Measurements from ENCODE around the gene OR8S1. TPM values are rescaled to one million over a fixed set of nuclear protein-coding genes. Genes with fewer than 3 reads are reported as not detected.
"Not testable (repeated sequence)": the region's sequence is repeated elsewhere in the genome, so short reads cannot be mapped to it uniquely, and the experiment has no call there.

OR8S1 gene
- total RNA-seq, 1 donor from 2014 or later, result not detected

GRCh38 chr12:48527891-48528670 lies 2.6 kb downstream of the OR8S1 start:
- no peak overlapping the region for H3K27ac Mint-ChIP-seq
- peaks cover 6% of the 10 kb centered on the region for H3K4me1 Mint-ChIP-seq (ENCODE audit: low read depth)
- no peak overlapping the region for H3K4me3 Mint-ChIP-seq
- no peaks in the 10 kb centered on the region for H3K36me3 Mint-ChIP-seq (ENCODE audit: low read depth)
- DNase-seq (ENCODE audit: low spot score), result no peak
- H3K9me3 Mint-ChIP-seq, result no peaks in the 10 kb centered on the region
- peaks cover 2% of the 10 kb centered on the region for H3K27me3 Mint-ChIP-seq (ENCODE audit: insufficient read depth)
- intact Hi-C loops (cut with micrococcal nuclease), result no loop called here

- intact Hi-C loops (cut with micrococcal nuclease), result no loop called here
- no peak overlapping the region for H3K27ac Mint-ChIP-seq
- H3K4me1 Mint-ChIP-seq (ENCODE audit: low read depth), result peaks cover 6% of the 10 kb centered on the region
- H3K36me3 Mint-ChIP-seq (ENCODE audit: low read depth), result no peaks in the 10 kb centered on the region
- H3K4me3 Mint-ChIP-seq, result no peak overlapping the region
- no peaks in the 10 kb centered on the region for H3K9me3 Mint-ChIP-seq
- H3K27me3 Mint-ChIP-seq (ENCODE audit: insufficient read depth), result peaks cover 2% of the 10 kb centered on the region
- DNase-seq (ENCODE audit: low spot score), result no peak
Observed at GRCh38 chr12:48532601-48533000, 7.2 kb downstream of the OR8S1 start.

DNA sequence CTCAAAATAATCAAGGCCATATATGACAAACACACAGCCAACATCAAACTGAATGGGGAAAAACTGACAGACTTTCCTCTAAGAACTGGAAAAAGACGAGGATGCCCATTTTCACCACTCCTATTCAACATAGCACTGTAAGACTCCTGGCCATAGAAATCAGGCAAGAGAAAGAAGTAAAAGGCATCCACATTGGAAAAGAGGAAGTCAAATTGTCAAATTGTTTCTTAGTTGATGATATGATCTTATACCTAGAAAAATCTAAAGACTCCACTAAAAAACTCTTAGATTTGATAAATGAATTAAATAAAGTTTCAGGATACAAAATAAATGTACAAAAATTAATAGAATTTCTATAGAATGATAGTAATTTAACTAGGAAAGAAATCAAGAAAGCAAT lies 11.2 kb downstream of the OR8S1 start:
- Mint-ChIP-seq H3K9me3 (no peaks in the 10 kb centered on the region), H3K4me1 (ENCODE audit: low read depth) (peaks cover 11% of the 10 kb centered on the region), H3K27ac (no peak overlapping the region), H3K27me3 (ENCODE audit: insufficient read depth) (peaks cover 2% of the 10 kb centered on the region), H3K4me3 (no peak overlapping the region), H3K36me3 (ENCODE audit: low read depth) (no peaks in the 10 kb centered on the region)
- intact Hi-C loops (cut with micrococcal nuclease), result no loop called here
- DNase-seq (ENCODE audit: low spot score), result no peak

- Mint-ChIP-seq H3K9me3 (no peaks in the 10 kb centered on the region), H3K27ac (no peak overlapping the region)
- intact Hi-C loops (cut with micrococcal nuclease), result loop anchor here (1.0 kb wide), 2 partner anchors 76 to 253 kb away; no protein-coding TSS in a partner anchor
Observed at GRCh38 chr12:48542300-48542928, 17.0 kb downstream of the OR8S1 start.

GRCh38 chr12:48545833-48546469 lies 20.5 kb downstream of the OR8S1 start:
- H3K27ac Mint-ChIP-seq, result no peak overlapping the region
- intact Hi-C loops (cut with micrococcal nuclease), result no loop called here
- no peak overlapping the region for H3K4me3 Mint-ChIP-seq
- H3K27me3 Mint-ChIP-seq (ENCODE audit: insufficient read depth), result no peaks in the 10 kb centered on the region
- H3K4me1 Mint-ChIP-seq (ENCODE audit: low read depth), result no peaks in the 10 kb centered on the region
- no peaks in the 10 kb centered on the region for H3K36me3 Mint-ChIP-seq (ENCODE audit: low read depth)
- no peak for DNase-seq (ENCODE audit: low spot score)
- peaks cover 9% of the 10 kb centered on the region for H3K9me3 Mint-ChIP-seq

More at GRCh38 chr12:48542300-48542928, 17.0 kb downstream of the OR8S1 start:
- H3K4me1 Mint-ChIP-seq (ENCODE audit: low read depth), result peaks cover 5% of the 10 kb centered on the region
- no peaks in the 10 kb centered on the region for H3K36me3 Mint-ChIP-seq (ENCODE audit: low read depth)
- no peaks in the 10 kb centered on the region for H3K27me3 Mint-ChIP-seq (ENCODE audit: insufficient read depth)
- H3K4me3 Mint-ChIP-seq, result no peak overlapping the region
- DNase-seq (ENCODE audit: low spot score), result no peak

GRCh38 chr12:48547012-48547411 lies 21.6 kb downstream of the OR8S1 start:
- H3K9me3 Mint-ChIP-seq; H3K36me3 Mint-ChIP-seq (ENCODE audit: low read depth); DNase-seq (ENCODE audit: low spot score); H3K4me1 Mint-ChIP-seq (ENCODE audit: low read depth); H3K4me3 Mint-ChIP-seq; H3K27me3 Mint-ChIP-seq (ENCODE audit: insufficient read depth); H3K27ac Mint-ChIP-seq; intact Hi-C loops (cut with micrococcal nuclease): not testable (repeated sequence)

DNA sequence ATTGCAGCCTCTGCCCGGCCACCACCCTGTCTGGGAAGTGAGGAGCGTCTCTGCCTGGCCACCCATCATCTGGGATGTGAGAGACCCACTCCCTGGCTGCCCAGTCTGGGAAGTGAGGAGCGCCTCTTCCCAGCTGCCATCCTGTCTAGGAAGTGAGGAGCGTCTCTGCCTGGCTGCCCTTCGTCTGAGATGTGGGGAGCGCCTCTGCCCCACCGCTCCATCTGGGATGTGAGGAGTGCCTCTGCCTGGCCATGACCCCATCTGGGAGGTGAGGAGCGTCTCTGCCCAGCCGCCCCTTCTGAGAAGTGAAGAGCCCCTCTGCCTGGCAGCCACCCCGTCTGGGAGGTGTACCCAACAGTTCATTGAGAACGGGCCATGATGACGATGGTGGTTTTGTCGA lies 26.2 kb downstream of the OR8S1 start:
- H3K27me3 Mint-ChIP-seq (ENCODE audit: insufficient read depth); H3K36me3 Mint-ChIP-seq (ENCODE audit: low read depth); H3K4me3 Mint-ChIP-seq; H3K4me1 Mint-ChIP-seq (ENCODE audit: low read depth); intact Hi-C loops (cut with micrococcal nuclease); DNase-seq (ENCODE audit: low spot score); H3K27ac Mint-ChIP-seq: not testable (repeated sequence)
- H3K9me3 Mint-ChIP-seq, result peaks cover 12% of the 10 kb centered on the region

GRCh38 chr12:48553666-48554343 lies 28.4 kb downstream of the OR8S1 start:
- intact Hi-C loops (cut with micrococcal nuclease); H3K4me1 Mint-ChIP-seq (ENCODE audit: low read depth); H3K27me3 Mint-ChIP-seq (ENCODE audit: insufficient read depth); H3K9me3 Mint-ChIP-seq; H3K36me3 Mint-ChIP-seq (ENCODE audit: low read depth); DNase-seq (ENCODE audit: low spot score); H3K4me3 Mint-ChIP-seq; H3K27ac Mint-ChIP-seq: not testable (repeated sequence)

GRCh38 chr12:48556631-48557030 lies 31.2 kb downstream of the OR8S1 start:
- Mint-ChIP-seq H3K4me1 (ENCODE audit: low read depth) (no peaks in the 10 kb centered on the region), H3K27me3 (ENCODE audit: insufficient read depth) (peaks cover 2% of the 10 kb centered on the region), H3K36me3 (ENCODE audit: low read depth) (no peaks in the 10 kb centered on the region), H3K27ac (no peak overlapping the region), H3K4me3 (no peak overlapping the region), H3K9me3 (peaks cover 3% of the 10 kb centered on the region)
- intact Hi-C loops (cut with micrococcal nuclease), result no loop called here
- DNase-seq (ENCODE audit: low spot score), result no peak

- H3K36me3 Mint-ChIP-seq (ENCODE audit: low read depth), result no peaks in the 10 kb centered on the region
- H3K9me3 Mint-ChIP-seq, result peaks cover under 1% of the 10 kb centered on the region
- H3K4me1 Mint-ChIP-seq (ENCODE audit: low read depth), result no peaks in the 10 kb centered on the region
- no peak for DNase-seq (ENCODE audit: low spot score)
- no peak overlapping the region for H3K27ac Mint-ChIP-seq
- H3K4me3 Mint-ChIP-seq, result no peak overlapping the region
- intact Hi-C loops (cut with micrococcal nuclease), result no loop called here
- no peaks in the 10 kb centered on the region for H3K27me3 Mint-ChIP-seq (ENCODE audit: insufficient read depth)
Observed at GRCh38 chr12:48557919-48558318, 32.5 kb downstream of the OR8S1 start.

- H3K4me3 Mint-ChIP-seq, result no peak overlapping the region
- no peaks in the 10 kb centered on the region for H3K36me3 Mint-ChIP-seq (ENCODE audit: low read depth)
Observed at GRCh38 chr12:48567731-48568130, 42.3 kb downstream of the OR8S1 start.

GRCh38 chr12:48569946-48570345 lies 44.5 kb downstream of the OR8S1 start, which contains the start of gene LALBA:
LALBA (minus strand) TSS chr12:48570046; CDS start chr12:48570020, 26 bp downstream.
- Mint-ChIP-seq H3K36me3 (ENCODE audit: low read depth) (no peaks in the 10 kb centered on the region), H3K27ac (no peak within 1 kb of the TSS), H3K4me1 (ENCODE audit: low read depth) (no peaks in the 10 kb centered on the region), H3K9me3 (no peaks in the 10 kb centered on the region), H3K27me3 (ENCODE audit: insufficient read depth) (peaks cover 5% of the 10 kb centered on the region), H3K4me3 (no peak within 1 kb of the TSS)
- DNase-seq (ENCODE audit: low spot score), result no peak
- intact Hi-C loops (cut with micrococcal nuclease), result no loop called here

More at GRCh38 chr12:48567731-48568130, 42.3 kb downstream of the OR8S1 start:
- no peaks in the 10 kb centered on the region for H3K9me3 Mint-ChIP-seq
- DNase-seq (ENCODE audit: low spot score), result no peak
- peaks cover 5% of the 10 kb centered on the region for H3K27me3 Mint-ChIP-seq (ENCODE audit: insufficient read depth)
- H3K4me1 Mint-ChIP-seq (ENCODE audit: low read depth), result no peaks in the 10 kb centered on the region
- H3K27ac Mint-ChIP-seq, result no peak overlapping the region
- intact Hi-C loops (cut with micrococcal nuclease), result no loop called here

Data from activated T-helper 1 cell treated with anti-CD3 and anti-CD28 coated beads, Interleukin-12 subunit alpha, Interleukin-12 subunit beta, Interleukin-2, Interleukin-4 antibody, amounts not matched to agents 30 ng/mL and 10 ng/mL and 1 ng/mL, durations not matched to agents 14 hours and 24 hours and 36 hours (primary cell).